ENCODE measurements around the gene FAM78A. TPM values are rescaled to one million over a fixed set of nuclear protein-coding genes. Genes with fewer than 3 reads are reported as not detected.

The FAM78A gene
- total RNA-seq, 1 donor from 2014 or later: 0.73 TPM

DNA sequence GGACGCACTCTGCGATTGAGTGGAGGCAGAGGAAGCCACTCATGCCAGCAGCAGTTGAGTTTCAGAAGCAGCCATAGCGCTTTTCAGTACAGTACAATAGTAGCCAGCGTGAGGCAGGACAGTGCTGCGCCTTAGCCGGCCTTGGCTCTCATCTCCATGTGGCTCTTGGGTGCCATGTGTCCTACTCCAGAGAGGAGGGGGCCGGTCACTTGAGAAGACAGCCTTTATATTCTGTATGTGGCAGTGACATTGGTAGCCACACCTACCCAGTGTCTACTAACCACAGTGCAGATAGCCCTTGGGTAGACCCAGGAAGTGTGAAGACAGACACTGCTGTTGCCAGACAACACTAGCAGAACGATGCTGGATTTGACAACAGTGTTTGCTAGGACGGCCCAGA lies 42.3 kb downstream of the FAM78A start:
- H3K79me2 ChIP-seq (ENCODE audit: insufficient read depth, low read length): no peaks in the 10 kb centered on the region
- Mint-ChIP-seq H3K27ac (ENCODE audit: unreplicated experiment) (no peak overlapping the region), H3K36me3 (ENCODE audit: low read depth, unreplicated experiment) (peaks cover 28% of the 10 kb centered on the region), H3K4me1 (ENCODE audit: low read depth, unreplicated experiment) (peaks cover 12% of the 10 kb centered on the region), H3K9me3 (ENCODE audit: unreplicated experiment) (no peaks in the 10 kb centered on the region), H3K4me3 (ENCODE audit: unreplicated experiment) (no peak overlapping the region), H3K27me3 (ENCODE audit: low read depth, unreplicated experiment) (no peaks in the 10 kb centered on the region)
- H4K20me1 ChIP-seq (ENCODE audit: insufficient read depth, low read length): peaks cover 3% of the 10 kb centered on the region
- no peak overlapping the region for H3K9ac ChIP-seq (ENCODE audit: low read length)
- FAIRE-seq (no peak), DNase-seq (ENCODE audit: low read depth) (no peak)
- H3K27ac ChIP-seq (ENCODE audit: low read depth, low read length): no peak overlapping the region
- no peaks in the 10 kb centered on the region for H3K9me3 ChIP-seq (ENCODE audit: insufficient read depth, low read depth, low read length)
- peaks cover 29% of the 10 kb centered on the region for H3K36me3 ChIP-seq (ENCODE audit: insufficient read depth, low read length)
- no peaks in the 10 kb centered on the region for H3K27me3 ChIP-seq (ENCODE audit: insufficient read depth, low read length)
- TF ChIP-seq, protein P1, sequence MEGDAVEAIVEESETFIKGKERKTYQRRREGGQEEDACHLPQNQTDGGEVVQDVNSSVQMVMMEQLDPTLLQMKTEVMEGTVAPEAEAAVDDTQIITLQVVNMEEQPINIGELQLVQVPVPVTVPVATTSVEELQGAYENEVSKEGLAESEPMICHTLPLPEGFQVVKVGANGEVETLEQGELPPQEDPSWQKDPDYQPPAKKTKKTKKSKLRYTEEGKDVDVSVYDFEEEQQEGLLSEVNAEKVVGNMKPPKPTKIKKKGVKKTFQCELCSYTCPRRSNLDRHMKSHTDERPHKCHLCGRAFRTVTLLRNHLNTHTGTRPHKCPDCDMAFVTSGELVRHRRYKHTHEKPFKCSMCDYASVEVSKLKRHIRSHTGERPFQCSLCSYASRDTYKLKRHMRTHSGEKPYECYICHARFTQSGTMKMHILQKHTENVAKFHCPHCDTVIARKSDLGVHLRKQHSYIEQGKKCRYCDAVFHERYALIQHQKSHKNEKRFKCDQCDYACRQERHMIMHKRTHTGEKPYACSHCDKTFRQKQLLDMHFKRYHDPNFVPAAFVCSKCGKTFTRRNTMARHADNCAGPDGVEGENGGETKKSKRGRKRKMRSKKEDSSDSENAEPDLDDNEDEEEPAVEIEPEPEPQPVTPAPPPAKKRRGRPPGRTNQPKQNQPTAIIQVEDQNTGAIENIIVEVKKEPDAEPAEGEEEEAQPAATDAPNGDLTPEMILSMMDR (IDR thresholded peaks at IDR 0.05; ENCODE audit: insufficient read depth, low read depth, low read length): no peak
- TF ChIP-seq EZH2 (IDR thresholded peaks at IDR 0.05; ENCODE audit: insufficient read depth, low read length): no peak
- no peak overlapping the region for H3K4me2 ChIP-seq (ENCODE audit: low read length)
- H2AFZ ChIP-seq (ENCODE audit: low read depth, low read length): no peak overlapping the region
- H3K4me3 ChIP-seq (ENCODE audit: insufficient read depth, low read depth, low read length): no peak overlapping the region
- peaks cover 25% of the 10 kb centered on the region for H3K4me1 ChIP-seq (ENCODE audit: insufficient read depth, low read length)

DNA sequence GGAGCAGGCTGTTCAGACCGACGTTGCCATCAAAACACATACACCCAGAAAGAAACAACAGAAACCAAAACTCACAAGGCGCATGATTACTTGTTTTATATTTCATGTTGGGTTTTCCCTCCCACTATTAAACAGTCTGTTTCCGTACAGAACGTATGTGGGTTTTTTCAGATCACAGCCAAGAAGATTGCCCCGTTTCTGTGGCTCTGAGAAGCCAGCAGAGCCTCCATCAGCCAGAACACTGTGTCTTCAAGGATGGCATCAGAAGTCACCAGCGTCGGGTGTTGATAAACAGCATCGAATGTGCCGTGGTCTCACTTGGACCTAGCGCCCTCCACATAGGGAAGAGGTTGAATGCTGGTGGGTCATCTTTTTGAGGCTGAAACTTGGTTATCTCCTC lies 42.8 kb downstream of the FAM78A start:
- no peak overlapping the region for H3K27ac ChIP-seq (ENCODE audit: low read depth, low read length)
- H3K4me1 Mint-ChIP-seq (ENCODE audit: low read depth, unreplicated experiment): peaks cover 11% of the 10 kb centered on the region

DNA sequence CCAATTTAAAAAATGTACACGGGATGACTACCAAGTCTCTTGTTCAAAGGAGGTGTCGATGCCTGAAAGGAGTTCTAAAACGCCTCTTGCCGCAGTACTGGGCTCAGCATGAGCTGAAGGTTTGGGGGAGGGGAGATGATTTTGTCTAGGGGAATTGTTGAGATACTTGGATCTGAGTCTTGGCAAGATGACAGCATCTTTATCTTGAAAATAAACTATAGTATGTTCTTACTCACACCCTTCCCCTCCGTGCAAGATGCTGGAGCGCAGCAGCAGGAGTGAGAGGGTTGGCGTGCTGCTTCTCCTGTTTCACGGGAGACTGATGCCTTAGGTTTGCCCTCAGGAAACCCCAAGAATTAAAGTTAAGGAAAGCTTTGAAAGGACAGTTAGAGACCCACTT lies 47.3 kb downstream of the FAM78A start:
- no peaks in the 10 kb centered on the region for H3K9me3 ChIP-seq (ENCODE audit: insufficient read depth, low read depth, low read length)
- H2AFZ ChIP-seq (ENCODE audit: low read depth, low read length): no peak overlapping the region
- H4K20me1 ChIP-seq (ENCODE audit: insufficient read depth, low read length): peaks cover 9% of the 10 kb centered on the region
- peaks cover 17% of the 10 kb centered on the region for H3K4me1 ChIP-seq (ENCODE audit: insufficient read depth, low read length)
- Mint-ChIP-seq H3K36me3 (ENCODE audit: low read depth, unreplicated experiment) (peaks cover 28% of the 10 kb centered on the region), H3K4me3 (ENCODE audit: unreplicated experiment) (no peak overlapping the region), H3K9me3 (ENCODE audit: unreplicated experiment) (no peaks in the 10 kb centered on the region), H3K27me3 (ENCODE audit: low read depth, unreplicated experiment) (no peaks in the 10 kb centered on the region), H3K27ac (ENCODE audit: unreplicated experiment) (no peak overlapping the region), H3K4me1 (ENCODE audit: low read depth, unreplicated experiment) (peaks cover 3% of the 10 kb centered on the region)
- DNase-seq (ENCODE audit: low read depth): peak; percentile 73
- TF ChIP-seq, protein P1 (IDR thresholded peaks at IDR 0.05; ENCODE audit: insufficient read depth, low read depth, low read length): no peak
- TF ChIP-seq EZH2 (IDR thresholded peaks at IDR 0.05; ENCODE audit: insufficient read depth, low read length): no peak
- no peak for FAIRE-seq
- peak overlapping the region; percentile 37 for H3K4me2 ChIP-seq (ENCODE audit: low read length)
- H3K36me3 ChIP-seq (ENCODE audit: insufficient read depth, low read length): peaks cover 20% of the 10 kb centered on the region
- H3K27ac ChIP-seq (ENCODE audit: low read depth, low read length): no peak overlapping the region
- H3K4me3 ChIP-seq (ENCODE audit: insufficient read depth, low read depth, low read length): no peak overlapping the region
- H3K79me2 ChIP-seq (ENCODE audit: insufficient read depth, low read length): no peaks in the 10 kb centered on the region
- H3K9ac ChIP-seq (ENCODE audit: low read length): no peak overlapping the region
- no peaks in the 10 kb centered on the region for H3K27me3 ChIP-seq (ENCODE audit: insufficient read depth, low read length)

More for the DNA sequence above, 42.8 kb downstream of the FAM78A start:
- Mint-ChIP-seq H3K27ac (ENCODE audit: unreplicated experiment) (no peak overlapping the region), H3K36me3 (ENCODE audit: low read depth, unreplicated experiment) (peaks cover 31% of the 10 kb centered on the region), H3K9me3 (ENCODE audit: unreplicated experiment) (no peaks in the 10 kb centered on the region), H3K4me3 (ENCODE audit: unreplicated experiment) (peak overlapping the region; percentile 60), H3K27me3 (ENCODE audit: low read depth, unreplicated experiment) (no peaks in the 10 kb centered on the region)
- peaks cover 29% of the 10 kb centered on the region for H3K36me3 ChIP-seq (ENCODE audit: insufficient read depth, low read length)
- FAIRE-seq (no peak), DNase-seq (ENCODE audit: low read depth) (no peak)
- H3K9me3 ChIP-seq (ENCODE audit: insufficient read depth, low read depth, low read length): no peaks in the 10 kb centered on the region
- no peak overlapping the region for H3K9ac ChIP-seq (ENCODE audit: low read length)
- no peak overlapping the region for H3K4me2 ChIP-seq (ENCODE audit: low read length)
- no peaks in the 10 kb centered on the region for H3K79me2 ChIP-seq (ENCODE audit: insufficient read depth, low read length)
- no peaks in the 10 kb centered on the region for H3K27me3 ChIP-seq (ENCODE audit: insufficient read depth, low read length)
- no peak overlapping the region for H2AFZ ChIP-seq (ENCODE audit: low read depth, low read length)
- peaks cover 25% of the 10 kb centered on the region for H3K4me1 ChIP-seq (ENCODE audit: insufficient read depth, low read length)
- no peak for TF ChIP-seq EZH2 (IDR thresholded peaks at IDR 0.05; ENCODE audit: insufficient read depth, low read length)
- TF ChIP-seq, protein P1 (IDR thresholded peaks at IDR 0.05; ENCODE audit: insufficient read depth, low read depth, low read length): no peak
- H3K4me3 ChIP-seq (ENCODE audit: insufficient read depth, low read depth, low read length): no peak overlapping the region
- peaks cover 3% of the 10 kb centered on the region for H4K20me1 ChIP-seq (ENCODE audit: insufficient read depth, low read length)

Data from astrocyte (in vitro differentiated cells and primary cell).